ENCODE results near the gene IMPACT. TPM values are rescaled to one million over a fixed set of nuclear protein-coding genes. Genes with fewer than 3 reads are reported as not detected.

Gene IMPACT
- total RNA-seq: 29.8 and 30.1 TPM in 2 replicates

GRCh38 chr18:24426398-24427294 lies at the start of gene IMPACT:
Gene IMPACT (plus strand): TSS chr18:24426670. CDS start chr18:24426757, 87 bp downstream.

DNA sequence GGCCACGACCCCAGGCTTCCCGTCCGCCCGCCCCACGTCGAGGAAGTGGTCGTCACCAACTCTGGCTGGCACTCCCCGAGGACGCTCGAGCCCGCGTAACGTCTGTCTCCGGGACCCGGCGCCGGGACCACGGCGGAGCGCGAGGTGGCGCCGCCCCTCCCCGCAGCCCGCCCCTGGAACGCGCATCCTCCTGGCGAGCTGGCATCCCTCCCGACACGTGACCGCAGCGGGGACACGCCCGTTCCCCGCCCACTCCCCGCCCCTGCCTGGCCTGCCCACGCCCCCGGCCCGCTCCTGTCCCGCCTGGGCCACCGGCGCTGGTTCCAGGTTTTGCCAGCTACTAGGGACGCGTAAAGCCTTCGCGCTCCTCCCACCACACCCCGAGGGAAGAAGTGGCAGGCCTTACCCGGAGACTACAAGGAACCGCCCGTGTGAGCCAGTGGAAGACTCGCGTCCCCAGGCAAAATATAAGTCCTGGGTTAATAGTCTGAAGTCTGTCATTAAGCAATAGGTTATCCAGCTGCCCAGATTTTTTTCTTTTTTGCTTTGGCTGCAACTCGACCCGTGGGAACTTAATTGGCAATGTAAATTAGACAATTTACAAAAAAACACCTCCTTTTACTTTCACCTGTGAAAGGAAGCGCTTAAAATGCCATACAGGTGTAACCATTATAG lies 28.6 kb upstream of the IMPACT start, which contains the start of gene OSBPL1A:
Gene OSBPL1A, minus strand, starts transcription at position 131 of the 675 bp plus-strand sequence. CDS start 20,291 bp downstream, outside the sequence.

DNA sequence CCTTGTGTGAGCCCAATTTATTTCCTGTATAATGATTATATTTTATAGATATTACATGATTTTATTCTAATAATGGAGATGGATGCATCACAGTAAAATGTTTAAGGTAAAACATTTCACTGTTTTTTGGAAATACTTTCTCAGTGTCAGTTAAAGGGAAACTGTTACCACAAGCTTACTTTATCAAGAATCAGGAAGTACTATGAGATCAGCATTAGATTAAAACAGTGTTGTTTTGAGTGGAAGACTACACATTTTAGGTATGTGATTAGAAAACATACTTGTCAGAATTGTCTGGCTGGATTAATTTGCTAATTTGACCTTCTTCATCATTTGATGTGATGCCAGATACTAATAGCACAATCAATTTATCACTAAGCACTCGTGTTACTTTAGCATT lies 33.9 kb downstream of the IMPACT start, which contains the start of gene HRH4:
Gene HRH4, plus strand, starts transcription at position 250 of the 400 bp plus-strand sequence. Its CDS starts 92 bp downstream, at position 342.

Other genes starting within 250 kb of the IMPACT start
- gene OSBPL1A, start 28.8 kb upstream of the IMPACT start, total RNA-seq: 59.2 and 63.6 TPM in 2 replicates
- under 0.01 TPM in 2 replicates for gene HRH4, start 34.0 kb downstream of the IMPACT start, total RNA-seq